Caco-2 (cell line): Measurements from ENCODE around the gene PPM1H. TPM values are rescaled to one million over a fixed set of nuclear protein-coding genes. Genes with fewer than 3 reads are reported as not detected.

ENCODE experiments used
- BruUV-seq: library from RNA; stranded (reverse); fragments of 400-500 nt; replicated peaks from 2 replicates; lab custom pipeline; 2021; lab: Mats Ljungman, UMichigan
- CTCF ChIA-PET: fragments of 300-600 bp; sonication (Branson Sonifier 250); formaldehyde crosslinking; loops from one replicate; lab custom pipeline; 2022; ENCODE audit warnings: antibody characterized with exemption; lab: Charles Lee
- POLR2A ChIA-PET: fragments of 300-600 bp; sonication (Branson Sonifier 250); formaldehyde crosslinking; loops from one replicate; lab custom pipeline; 2022; ENCODE audit warnings: antibody characterized with exemption; lab: Charles Lee
- DNase-seq, 2 experiments: peaks; one replicate each; pipeline versions ENCODE4 v3.0.0 to v3.0.0-alpha.2; 2020 to 2022
- H3K27me3 ChIP-seq: replicated peaks from 2 replicates; pipeline ENCODE4 v1.6.0; 2011; ENCODE audit warnings: low read length; ENCODE audit not compliant: control insufficient read depth, insufficient read depth
- H3K36me3 ChIP-seq: 2 replicates; pipeline ENCODE4 v1.5.1; 2011; ENCODE audit warnings: low read length; ENCODE audit not compliant: control insufficient read depth, insufficient read depth
- H3K4me1 ChIP-seq: fragments of 250-450 bp; sonication (Bioruptor Pico); 2 replicates; pipeline ENCODE4 v1.5.1; 2020; ENCODE audit warnings: mild to moderate bottlenecking
- H3K4me3 ChIP-seq: 2 replicates; pipeline ENCODE4 v1.5.1; 2011; ENCODE audit warnings: low read depth, mild to moderate bottlenecking, control low read depth, low read length
- H3K9me3 ChIP-seq: fragments of 250-450 bp; sonication (Bioruptor Pico); 2 replicates; pipeline ENCODE4 v1.5.1; 2020; ENCODE audit warnings: mild to moderate bottlenecking, moderate library complexity
- H3K27ac Mint-ChIP-seq: one replicate; pipeline ENCODE4 v1.8.0; 2022; ENCODE audit warnings: mixed read lengths; ENCODE audit not compliant: unreplicated experiment
- H3K27me3 Mint-ChIP-seq: one replicate; pipeline ENCODE4 v1.8.0; 2022; ENCODE audit warnings: mixed read lengths; ENCODE audit not compliant: insufficient read depth, unreplicated experiment
- H3K36me3 Mint-ChIP-seq: one replicate; pipeline ENCODE4 v1.8.0; 2022; ENCODE audit warnings: mild to moderate bottlenecking, mixed read lengths; ENCODE audit not compliant: insufficient read depth, unreplicated experiment
- H3K4me1 Mint-ChIP-seq: one replicate; pipeline ENCODE4 v1.8.0; 2022; ENCODE audit warnings: low read depth, mixed read lengths; ENCODE audit not compliant: unreplicated experiment
- H3K4me3 Mint-ChIP-seq: one replicate; pipeline ENCODE4 v1.8.0; 2022; ENCODE audit warnings: mild to moderate bottlenecking, moderate library complexity, mixed read lengths; ENCODE audit not compliant: unreplicated experiment
- H3K9me3 Mint-ChIP-seq: one replicate; pipeline ENCODE4 v1.8.0; 2022; ENCODE audit warnings: mixed read lengths; ENCODE audit not compliant: unreplicated experiment
- CTCF ChIP-seq, 2 experiments: fragments of 200-600 bp in 1 of 2; IDR thresholded peaks; 1 replicate in 1 of 2; 2 replicates in 1 of 2; pipeline versions ENCODE4 v1.5.1 to v1.8.0; 2011 to 2022; ENCODE audit warnings: antibody characterized with exemption in 1 of 2, control low read depth in 1 of 2, inconsistent platforms in 1 of 2, low read depth in 1 of 2, low read length in 1 of 2, mild to moderate bottlenecking in 1 of 2, moderate library complexity in 1 of 2; ENCODE audit not compliant: insufficient read depth in 1 of 2, severe bottlenecking in 1 of 2, unreplicated experiment in 1 of 2
- intact Hi-C: fragments of 100-400 bp; cut with micrococcal nuclease; formaldehyde crosslinking; loops from one replicate; pipeline ENCODE4 v1.10.0; 2022; ENCODE audit not compliant: unreplicated experiment
- total RNA-seq: library from RNA; stranded (reverse); gene quantifications from 2 replicates; pipeline ENCODE4 v1.2.3, GENCODE V29; 2022

PPM1H gene
- total RNA-seq, 1 experiment from 2014 or later, result 151 TPM

GRCh38 chr12:62726471-62726980 is 208.4 kb downstream of the PPM1H start:
- Mint-ChIP-seq H3K27me3 (no peaks in the 10 kb centered on the region), H3K4me3 (no peak overlapping the region), H3K27ac (peak overlapping the region; percentile 80), H3K36me3 (peaks cover 69% of the 10 kb centered on the region), H3K4me1 (peaks cover 51% of the 10 kb centered on the region), H3K9me3 (no peaks in the 10 kb centered on the region)
- BruUV-seq, result no TSS peak
- no peaks in the 10 kb centered on the region for H3K27me3 ChIP-seq
- no peaks in the 10 kb centered on the region for H3K9me3 ChIP-seq
- ChIA-PET CTCF (no interaction called here), POLR2A (no interaction called here)
- intact Hi-C loops, result no loop called here
- H3K36me3 ChIP-seq, result no peaks in the 10 kb centered on the region; the same call in 1 of the 2 replicates
- H3K4me3 ChIP-seq, result no peak overlapping the region
- DNase-seq, result peak; percentile 42 to 43
- H3K4me1 ChIP-seq, result peaks cover 73% of the 10 kb centered on the region
- TF ChIP-seq CTCF (IDR thresholded peaks at IDR 0.05; ENCODE audit: insufficient read depth in 1 of 2, low read depth in 1 of 2, low read length in 1 of 2, severe bottlenecking in 1 of 2, unreplicated experiment in 1 of 2), result no peak

- CTCF ChIA-PET, result no interaction called here
- Mint-ChIP-seq H3K36me3 (peaks cover 74% of the 10 kb centered on the region), H3K27me3 (no peaks in the 10 kb centered on the region), H3K4me3 (peak overlapping the region; percentile 54), H3K27ac (peak overlapping the region; percentile 80), H3K9me3 (no peaks in the 10 kb centered on the region), H3K4me1 (peaks cover 59% of the 10 kb centered on the region)
- TF ChIP-seq CTCF (IDR thresholded peaks at IDR 0.05; ENCODE audit: insufficient read depth in 1 of 2, low read depth in 1 of 2, low read length in 1 of 2, severe bottlenecking in 1 of 2, unreplicated experiment in 1 of 2), result no peak
- Histone ChIP-seq H3K4me3 (no peak overlapping the region), H3K27me3 (no peaks in the 10 kb centered on the region), H3K9me3 (no peaks in the 10 kb centered on the region), H3K36me3 (no peaks in the 10 kb centered on the region; the same call in 1 of the 2 replicates), H3K4me1 (peaks cover 70% of the 10 kb centered on the region)
- BruUV-seq, result no TSS peak
- POLR2A ChIA-PET, result no interaction called here
- no peak for DNase-seq
- intact Hi-C loops, result loop anchor here (1.0 kb wide), 1 partner anchor 36 kb away; no protein-coding TSS in a partner anchor
Observed at GRCh38 chr12:62725781-62726180, 209.2 kb downstream of the PPM1H start.

GRCh38 chr12:62724947-62725451 is 210.0 kb downstream of the PPM1H start:
- peaks cover 60% of the 10 kb centered on the region for H3K4me1 Mint-ChIP-seq
- H3K9me3 ChIP-seq, result no peaks in the 10 kb centered on the region
- H3K9me3 Mint-ChIP-seq, result no peaks in the 10 kb centered on the region
- intact Hi-C loops, result loop anchor here (1.0 kb wide), 1 partner anchor 36 kb away; no protein-coding TSS in a partner anchor
- no peaks in the 10 kb centered on the region; the same call in 1 of the 2 replicates for H3K36me3 ChIP-seq
- H3K27ac Mint-ChIP-seq, result peak overlapping the region; percentile 80
- no TSS peak for BruUV-seq
- H3K27me3 ChIP-seq, result no peaks in the 10 kb centered on the region
- no peaks in the 10 kb centered on the region for H3K27me3 Mint-ChIP-seq
- DNase-seq, result peak; percentile 80 to 81
- ChIA-PET POLR2A (no interaction called here), CTCF (no interaction called here)
- H3K36me3 Mint-ChIP-seq, result peaks cover 80% of the 10 kb centered on the region
- H3K4me3 Mint-ChIP-seq, result peak overlapping the region; percentile 54
- H3K4me1 ChIP-seq, result peaks cover 69% of the 10 kb centered on the region
- no peak overlapping the region for H3K4me3 ChIP-seq
- TF ChIP-seq CTCF (IDR thresholded peaks at IDR 0.05; ENCODE audit: insufficient read depth in 1 of 2, low read depth in 1 of 2, low read length in 1 of 2, severe bottlenecking in 1 of 2, unreplicated experiment in 1 of 2), result no peak
